GM19023 (cell line): ENCODE data around the gene CAPRIN2.

Source experiments
- ATAC-seq: cut with Tn5 transposase; IDR thresholded peaks from one replicate; pipeline ENCODE4 v1.9.1; 2021; ENCODE audit warnings: mild to moderate bottlenecking, moderate library complexity; ENCODE audit not compliant: unreplicated experiment

The CAPRIN2 gene

GRCh38 chr12:30701056-30701455 is 53.7 kb downstream of the CAPRIN2 start:
- no peak for ATAC-seq

GRCh38 chr12:30700216-30700900 is 54.4 kb downstream of the CAPRIN2 start:
- no peak for ATAC-seq

GRCh38 chr12:30698346-30698745 is 56.4 kb downstream of the CAPRIN2 start:
- ATAC-seq = no peak

DNA sequence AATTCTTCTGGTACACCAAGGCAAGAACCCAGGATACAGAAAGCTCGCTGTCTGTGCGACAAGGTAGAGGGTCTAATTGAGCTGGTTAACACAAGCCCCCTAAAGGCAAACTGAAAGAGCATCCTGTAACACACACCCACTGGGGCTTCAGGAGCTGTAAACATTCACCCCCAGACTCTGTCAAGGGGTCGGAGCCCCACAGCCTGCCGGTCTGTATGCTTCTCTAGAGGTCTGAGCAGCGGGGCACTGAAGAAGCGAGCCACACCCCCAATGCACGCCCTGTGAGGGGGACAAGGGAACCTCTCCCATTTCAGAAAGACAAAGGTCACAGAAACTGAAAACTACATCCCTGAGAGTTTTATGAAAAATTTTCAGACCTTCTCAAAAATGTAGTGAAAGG is 57.8 kb downstream of the CAPRIN2 start:
- no peak for ATAC-seq

- no peak for ATAC-seq
These were observed 58.3 kb downstream of the CAPRIN2 start for GRCh38 chr12:30696486-30696885.

GRCh38 chr12:30696103-30696408 is 58.7 kb downstream of the CAPRIN2 start:
- ATAC-seq = peak; percentile 37

DNA sequence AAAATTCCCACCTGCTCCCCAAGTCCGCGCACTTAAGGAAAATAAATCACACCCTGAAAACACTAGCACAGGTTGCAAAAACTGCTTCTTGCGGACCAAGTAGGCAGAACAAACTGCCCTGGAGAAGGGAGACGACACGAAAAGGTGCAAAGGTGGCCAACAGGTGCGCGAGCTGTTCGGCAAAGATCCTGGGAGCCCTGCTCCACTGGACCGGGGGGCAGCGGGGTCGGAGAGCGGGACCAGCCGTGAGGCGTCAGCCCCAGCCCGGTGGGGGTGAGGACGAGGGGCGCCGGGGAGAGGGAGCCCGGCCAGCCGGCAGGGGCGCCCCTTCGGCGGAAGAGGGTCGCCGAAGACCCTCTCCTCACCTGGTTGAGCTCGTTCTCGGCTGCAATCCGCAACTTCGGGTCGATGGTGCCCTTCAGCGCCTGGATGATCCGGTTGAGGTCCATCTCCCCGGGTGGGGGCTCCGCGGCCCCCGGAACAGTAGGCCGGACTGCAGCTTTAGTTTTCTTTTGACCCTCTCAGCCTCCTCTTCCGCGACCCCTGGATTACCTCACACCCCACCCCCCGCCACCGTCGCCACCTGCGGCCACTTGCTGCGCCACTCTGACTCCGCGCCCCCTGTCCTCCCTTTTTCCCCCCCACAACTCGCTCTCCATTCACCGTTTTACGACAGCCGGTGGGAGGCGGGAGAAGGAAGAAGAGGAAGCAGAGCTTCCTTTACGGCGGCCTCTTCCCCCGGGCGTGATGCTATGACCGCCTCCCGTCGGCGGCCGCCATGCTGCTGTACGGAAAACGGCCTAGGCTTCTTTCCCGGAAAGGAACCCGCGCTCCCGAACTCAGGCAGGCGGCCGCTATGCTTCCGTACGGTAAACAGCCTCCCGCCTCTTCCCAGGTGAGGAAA is 59.3 kb downstream of the CAPRIN2 start, which contains the start of gene IPO8:
IPO8 (minus strand) TSS at position 671 of the 904 bp plus-strand sequence; CDS start at position 449, 222 bp downstream.
- ATAC-seq = peak; percentile 85

DNA sequence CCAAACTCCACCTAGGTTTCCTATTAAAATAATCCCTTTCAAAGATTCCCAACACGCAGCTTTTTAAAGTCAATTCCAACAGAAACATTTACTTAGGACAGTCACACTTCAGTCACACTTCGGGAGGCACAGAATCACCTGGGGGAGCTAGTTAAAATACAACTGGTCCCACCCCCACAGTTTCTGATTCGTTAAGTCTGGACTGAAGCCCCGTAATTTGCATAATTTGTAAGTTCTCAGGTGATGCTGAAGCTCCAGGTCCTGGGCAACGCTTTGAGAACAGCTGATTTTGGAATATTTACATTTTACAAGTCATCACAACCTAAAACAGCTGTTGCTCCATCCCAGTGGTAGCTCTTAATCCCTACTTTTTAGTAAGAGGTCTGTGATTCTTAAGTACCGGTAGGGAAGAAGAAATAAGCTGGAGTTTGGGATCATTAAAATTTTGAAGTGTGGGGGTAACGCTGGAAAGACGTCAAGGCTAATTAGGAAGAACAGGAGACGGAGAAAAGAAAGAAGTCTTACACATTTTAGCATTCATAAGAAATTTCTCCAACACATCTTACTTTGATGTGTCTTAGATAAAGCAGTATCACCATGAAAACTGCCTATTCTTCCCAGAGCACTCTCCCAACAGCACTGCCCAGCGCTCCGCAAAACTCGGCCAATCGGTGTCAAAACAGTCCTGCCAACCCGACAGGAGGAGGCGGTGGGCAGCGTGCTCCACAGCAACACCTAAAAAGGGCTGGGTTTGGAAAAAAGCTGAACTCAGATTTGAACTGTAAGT is 60.1 kb downstream of the CAPRIN2 start:
- ATAC-seq = peak; percentile 31

DNA sequence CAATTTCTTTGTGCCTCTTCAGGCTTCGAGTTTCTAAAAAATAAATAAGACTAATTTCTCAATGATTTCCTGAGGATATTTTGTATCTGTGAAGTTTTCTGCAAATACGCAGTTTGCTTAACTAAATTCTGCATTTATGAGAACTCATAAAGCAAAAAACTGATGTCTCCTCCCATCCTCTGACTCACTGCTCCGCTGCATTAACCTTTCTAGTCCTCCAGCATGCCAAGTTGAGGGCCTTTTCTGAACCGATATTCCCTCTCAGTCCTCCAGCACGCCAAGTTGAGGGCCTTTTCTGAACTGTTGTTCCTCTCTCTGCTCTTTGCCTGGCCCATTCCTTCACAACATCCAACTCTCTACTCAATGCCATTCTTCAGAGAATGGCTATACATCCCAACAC is 62.3 kb downstream of the CAPRIN2 start:
- ATAC-seq = no peak

GRCh38 chr12:30691122-30691879 is 63.5 kb downstream of the CAPRIN2 start:
- ATAC-seq = no peak

DNA sequence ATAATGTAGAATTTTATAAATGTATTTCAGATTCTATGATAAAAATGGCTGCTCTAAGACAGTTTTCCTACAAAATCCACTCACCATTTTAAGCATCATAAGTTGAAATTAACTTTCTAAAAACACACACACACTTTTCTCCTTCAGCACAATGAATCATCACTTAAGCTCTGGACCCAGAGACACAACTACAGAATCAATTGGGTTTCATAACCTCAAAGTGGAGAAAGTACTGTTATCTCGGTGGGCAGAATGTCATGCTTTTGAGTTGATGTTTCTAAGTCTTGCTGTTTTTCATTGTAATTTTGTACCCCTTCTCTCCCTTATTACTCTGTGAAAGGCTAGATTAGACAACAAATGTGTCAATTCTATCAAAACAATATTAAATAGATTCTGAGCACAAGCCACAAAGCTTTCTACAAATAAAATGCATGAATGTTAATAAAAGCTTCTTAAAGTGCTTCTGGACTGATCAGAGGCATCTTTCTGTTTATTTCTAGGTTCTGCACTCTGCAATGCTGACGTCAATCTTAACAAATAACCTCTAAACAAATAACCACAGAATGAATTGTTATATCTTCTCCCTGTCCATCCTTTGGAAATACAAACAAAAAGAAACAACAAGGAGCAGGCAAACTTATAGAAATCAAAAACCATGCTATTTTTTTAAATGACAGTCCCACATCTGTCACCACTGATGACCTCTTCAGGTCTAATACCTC is 67.3 kb downstream of the CAPRIN2 start:
- no peak for ATAC-seq

DNA sequence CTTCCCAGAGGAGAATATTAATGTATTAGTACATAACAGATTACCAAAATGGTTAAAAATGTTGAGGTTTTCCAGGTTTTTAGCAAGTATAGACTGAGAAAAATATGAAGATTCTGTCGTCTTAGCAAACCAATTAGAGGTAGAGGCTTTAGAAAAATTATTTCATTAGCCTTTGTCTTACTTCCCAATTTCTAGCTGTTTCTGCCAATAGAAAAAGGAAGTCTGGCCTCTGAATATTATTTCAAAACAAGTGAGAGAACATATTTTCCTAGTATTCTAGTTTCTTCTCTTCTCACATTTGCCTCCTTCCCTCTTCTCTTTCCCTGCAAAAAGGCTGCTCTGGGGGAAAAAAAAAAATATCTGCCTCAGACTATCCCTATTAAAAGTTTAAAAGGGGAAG is 75.5 kb downstream of the CAPRIN2 start:
- no peak for ATAC-seq

DNA sequence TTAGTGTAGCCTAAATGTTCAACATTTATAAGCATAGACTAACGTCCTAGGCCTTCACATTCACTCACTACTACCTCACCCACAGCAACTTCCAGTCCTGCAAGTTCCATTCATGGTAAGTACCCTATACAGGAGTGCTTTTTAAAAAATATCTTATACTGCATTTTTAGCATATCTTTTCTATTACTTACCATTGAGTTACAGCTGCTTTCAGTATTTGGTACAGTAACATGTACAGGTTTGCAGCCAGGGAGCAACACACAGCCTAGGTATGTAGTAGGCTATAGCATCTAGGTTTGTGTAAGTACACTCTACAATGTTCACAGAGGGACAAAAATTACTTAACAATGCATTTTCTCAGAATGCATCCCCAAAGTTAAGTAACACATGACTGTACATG is 76.5 kb downstream of the CAPRIN2 start:
- no peak for ATAC-seq

DNA sequence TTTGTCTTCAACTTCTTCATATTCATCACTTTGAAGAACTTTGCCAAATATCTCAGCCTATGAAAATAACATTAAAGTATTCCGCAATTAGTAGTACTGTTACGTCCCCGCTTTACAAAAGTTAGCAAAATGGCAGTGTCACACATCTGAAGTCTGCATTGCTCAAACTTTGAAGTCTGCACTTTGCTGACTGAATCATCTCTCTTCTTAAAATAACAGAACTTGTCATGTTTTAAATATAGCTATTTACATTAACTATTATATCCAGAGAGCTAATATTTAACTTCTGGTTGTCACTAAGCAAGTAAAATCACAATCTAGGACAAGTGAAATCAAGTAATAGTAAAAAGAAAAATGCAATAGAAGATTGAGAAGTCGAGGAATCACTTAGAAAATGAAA is 93.5 kb downstream of the CAPRIN2 start:
- ATAC-seq = no peak
